Stimulated activated CD4-positive, alpha-beta T cell treated with anti-CD3 and anti-CD28 coated beads, Interleukin-1b, Interleukin-23, amount 100 ng/mL, for 4 hours (primary cell): ENCODE measurements around the gene KRT6B.
"Not testable (repeated sequence)": the region's sequence is repeated elsewhere in the genome, so short reads cannot be mapped to it uniquely, and the experiment has no call there.

Experiments used
- DNase-seq, 2 donors: peaks; one replicate each; pipeline ENCODE4 v3.0.0-alpha.2; 2020; ENCODE audit warnings: low read depth in 2 of 2

The KRT6B gene

DNA sequence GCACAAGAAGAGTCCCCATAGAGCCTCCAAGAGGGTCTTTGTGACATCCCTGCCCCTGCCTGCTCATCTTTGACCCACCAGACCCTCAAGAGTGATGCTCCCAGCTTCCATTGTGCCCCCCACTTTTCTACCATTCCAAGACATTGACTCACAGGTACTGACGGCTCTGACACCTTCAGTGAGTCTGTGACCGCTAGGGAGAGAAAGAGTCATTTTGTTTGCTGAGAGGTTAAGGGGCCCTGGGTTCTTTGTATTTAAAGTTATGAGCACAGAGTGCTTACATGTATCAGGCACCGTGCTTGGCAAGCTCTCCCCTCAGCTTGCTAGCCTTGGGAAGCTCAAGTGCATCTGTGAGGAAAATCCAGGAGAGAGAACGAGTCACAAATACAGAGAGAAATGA lies 38.7 kb downstream of the KRT6B start:
- DNase-seq, result no peak

DNA sequence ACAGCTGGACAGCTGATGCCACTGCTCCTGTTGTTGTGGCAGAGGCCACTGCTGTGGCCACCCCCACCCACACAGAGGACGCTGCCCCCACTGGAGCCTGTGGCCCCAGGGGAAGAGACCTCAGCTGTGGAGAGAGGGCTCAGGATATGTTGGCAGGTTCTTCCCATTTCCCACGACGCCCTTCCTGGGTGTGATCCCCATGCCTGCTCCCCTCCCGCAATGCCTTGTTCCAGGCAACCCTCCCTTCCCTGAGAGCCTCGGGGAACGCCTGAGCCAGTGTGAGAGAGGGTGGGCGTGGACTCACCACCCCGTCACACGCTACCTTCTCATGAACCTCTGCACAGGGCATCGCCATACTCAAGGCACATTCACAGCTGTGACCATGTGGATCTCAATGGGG lies 40.1 kb downstream of the KRT6B start:
- no peak for DNase-seq

- not testable (repeated sequence) for DNase-seq
Measured at GRCh38 chr12:52410589-52411248, 41.2 kb downstream of the KRT6B start.

GRCh38 chr12:52407918-52408317 lies 44.0 kb downstream of the KRT6B start:
- DNase-seq, result no peak

DNA sequence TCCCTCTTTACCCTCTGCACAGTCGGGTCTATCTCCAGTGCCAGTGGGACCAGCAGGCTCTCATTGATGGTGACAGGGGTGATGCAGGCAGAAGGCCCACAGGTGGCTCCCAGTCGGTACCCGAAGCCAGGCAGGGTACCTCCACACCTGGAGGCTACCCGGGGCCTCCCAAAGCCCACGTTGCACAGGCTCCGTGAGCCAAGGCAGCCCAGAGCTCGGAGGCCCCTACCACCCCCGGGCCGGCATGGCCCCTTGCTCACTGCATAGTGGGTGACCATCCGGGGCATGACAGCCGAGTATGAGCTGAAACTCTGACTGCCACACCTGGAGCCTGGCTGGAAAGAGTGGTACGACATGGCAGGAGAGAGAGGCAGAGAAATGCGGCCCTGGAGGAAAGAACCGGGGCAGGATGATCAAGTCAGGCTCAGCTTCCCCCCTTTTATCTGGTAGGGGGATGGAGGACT lies 46.0 kb downstream of the KRT6B start, which contains the start of gene KRT82:
KRT82 (minus strand) TSS at position 414 of the 464 bp plus-strand sequence; CDS start at position 356, 58 bp downstream.
- DNase-seq, result no peak

DNA sequence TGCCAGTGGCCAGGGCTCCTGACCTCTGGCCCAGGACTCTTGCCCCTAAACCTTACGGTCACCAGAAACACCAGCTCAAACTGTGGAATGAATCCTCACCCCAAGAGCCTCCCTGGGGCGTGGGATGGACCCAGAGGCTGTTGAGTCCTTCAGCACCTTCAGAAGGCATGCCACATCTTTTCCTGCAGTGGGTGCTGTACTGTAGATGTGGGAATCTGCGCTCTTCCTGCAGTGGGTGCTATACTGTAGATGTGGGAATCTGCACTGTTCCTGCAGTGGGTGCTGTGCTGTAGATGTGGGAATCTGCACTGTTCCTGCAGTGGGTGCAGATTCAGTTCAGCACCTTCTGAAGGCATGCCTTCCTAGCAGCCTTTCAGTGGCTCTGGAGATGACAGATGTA lies 47.0 kb downstream of the KRT6B start:
- no peak for DNase-seq

- DNase-seq, result no peak
Measured at GRCh38 chr12:52403561-52403960, 48.4 kb downstream of the KRT6B start.

- DNase-seq, result no peak
Measured at GRCh38 chr12:52402873-52403540, 48.9 kb downstream of the KRT6B start.

DNA sequence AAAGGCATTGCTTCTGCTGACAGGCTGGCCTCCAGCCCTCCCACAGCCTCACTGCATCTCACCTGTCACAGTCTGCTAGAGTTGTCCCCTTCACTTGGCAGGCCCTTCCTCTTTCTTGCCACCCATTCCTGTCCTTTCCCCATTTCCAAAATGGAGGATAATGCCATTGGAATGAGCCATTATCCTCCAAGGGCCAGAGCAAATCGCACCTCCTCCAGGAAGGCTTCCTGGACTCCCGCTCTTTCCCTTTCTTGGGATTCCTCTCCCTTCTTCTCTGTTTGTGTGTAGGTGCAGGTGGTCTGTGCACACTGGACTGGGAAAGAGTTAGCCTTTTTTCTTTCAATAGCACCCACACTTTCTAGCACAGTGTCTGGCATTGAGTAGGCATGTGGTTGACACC lies 49.6 kb downstream of the KRT6B start:
- no peak for DNase-seq

DNA sequence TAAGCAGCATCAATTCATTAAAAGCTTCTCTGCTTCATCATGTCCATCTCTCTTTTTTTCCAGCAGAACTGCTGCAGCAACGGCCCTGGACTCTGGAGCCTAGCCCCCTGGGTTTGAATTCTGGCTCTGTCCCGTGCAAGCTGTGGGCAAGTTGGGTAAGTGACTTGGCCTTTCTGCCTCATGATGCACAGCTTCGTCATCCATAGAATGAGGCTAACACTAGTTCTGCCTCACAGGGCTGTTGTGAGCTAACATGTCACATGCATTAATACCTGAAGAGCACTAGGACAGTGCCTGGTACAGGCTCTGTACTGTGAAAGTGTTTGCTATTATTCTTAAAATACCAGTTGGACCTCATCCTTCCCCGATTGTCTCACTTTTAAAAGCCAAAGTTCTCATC lies 50.0 kb downstream of the KRT6B start:
- DNase-seq, result no peak

DNA sequence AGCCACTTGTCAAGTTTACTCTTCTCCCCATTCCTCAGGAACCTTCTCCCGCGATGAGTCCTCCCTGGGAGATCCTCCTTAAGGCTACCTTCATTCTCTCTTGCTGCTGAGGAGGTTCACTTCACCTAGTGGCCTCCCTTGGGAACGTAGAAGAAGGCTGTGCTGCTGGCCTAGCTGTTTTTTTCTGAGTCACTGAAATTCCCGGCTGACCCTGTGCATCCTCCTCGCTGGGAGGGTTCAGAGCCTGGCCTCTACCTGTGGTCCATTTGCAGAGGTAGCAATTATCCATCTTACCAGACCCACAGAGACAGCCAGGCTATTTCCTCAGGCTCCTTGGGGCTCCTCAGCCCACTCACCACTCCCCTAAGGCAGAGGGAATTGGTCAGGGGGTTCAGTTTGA lies 50.4 kb downstream of the KRT6B start:
- no peak for DNase-seq

DNA sequence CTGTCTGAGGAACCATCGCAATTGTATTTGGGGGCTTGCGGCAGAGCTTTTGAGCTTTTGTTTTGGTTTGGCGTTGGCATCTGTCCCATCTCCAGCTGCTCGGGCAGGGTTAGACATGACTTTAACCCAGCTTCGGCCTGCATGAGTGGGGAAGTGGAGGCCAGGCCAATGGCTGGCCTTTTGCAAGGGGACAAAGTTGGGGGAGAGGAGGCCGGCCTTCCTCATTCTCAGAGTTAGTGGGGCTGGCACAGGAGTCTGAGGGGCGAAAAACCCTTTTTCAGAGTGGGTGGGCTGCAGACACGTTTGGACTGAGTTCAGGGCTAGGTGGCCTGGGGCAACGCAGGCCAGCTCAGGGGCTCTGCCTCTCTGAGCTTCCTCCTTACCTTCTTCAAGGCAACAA lies 51.0 kb downstream of the KRT6B start:
- DNase-seq, result no peak

- DNase-seq, result no peak
Measured at GRCh38 chr12:52399756-52400155, 52.2 kb downstream of the KRT6B start.

DNA sequence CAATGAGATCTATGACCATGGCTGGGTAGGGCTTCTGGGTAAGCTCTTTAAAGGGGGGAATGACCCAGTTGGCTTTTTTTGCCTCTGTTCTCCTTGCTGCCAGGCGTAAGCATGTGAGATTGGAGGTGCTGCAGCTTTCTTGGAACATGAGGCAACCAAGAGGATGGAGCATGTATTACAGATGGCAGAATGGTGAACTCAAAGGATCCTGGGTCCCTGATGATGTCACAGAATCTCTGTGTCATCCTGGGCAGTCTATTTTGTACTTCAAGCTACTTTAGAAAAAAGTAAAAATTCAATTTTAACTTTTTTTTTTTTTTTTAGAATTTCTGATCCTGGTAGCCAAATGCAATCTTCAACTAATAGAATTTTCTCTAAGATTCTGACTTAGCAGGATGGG lies 53.8 kb downstream of the KRT6B start:
- no peak for DNase-seq

DNA sequence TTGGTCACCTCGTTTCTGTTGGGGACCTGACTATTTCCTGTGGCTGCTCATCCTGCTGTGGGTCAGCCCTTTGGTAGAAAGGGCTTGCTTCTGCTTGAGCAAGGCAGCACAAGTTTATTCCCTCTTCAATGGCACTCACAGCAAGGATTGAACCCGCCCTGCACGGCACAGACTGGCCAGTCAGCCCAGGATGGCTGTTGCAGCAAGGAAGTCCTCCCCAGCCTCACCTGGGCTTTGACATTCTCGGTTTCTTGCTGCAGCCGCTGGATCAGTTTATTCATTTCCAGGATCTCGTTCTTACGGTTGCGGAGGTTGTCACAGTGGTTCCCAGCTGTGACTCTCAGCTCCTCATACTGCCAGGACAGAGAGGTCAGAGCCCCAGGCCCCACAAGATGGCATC lies 55.3 kb downstream of the KRT6B start:
- no peak for DNase-seq
